HG03139 (cell line): Measurements from ENCODE around the gene DNASE2B.

Experiments
- ATAC-seq: cut with Tn5 transposase; IDR thresholded peaks from one replicate; pipeline ENCODE4 v1.9.1; 2021; ENCODE audit not compliant: unreplicated experiment

DNASE2B gene

GRCh38 chr1:84450910-84451309 lies 52.6 kb downstream of the DNASE2B start:
- ATAC-seq: no peak

GRCh38 chr1:84452436-84452835 lies 54.2 kb downstream of the DNASE2B start:
- no peak for ATAC-seq

GRCh38 chr1:84462118-84462517 lies 63.8 kb downstream of the DNASE2B start:
- ATAC-seq: no peak
